B cell (primary cell): ENCODE results near the gene SLITRK2. TPM values are rescaled to one million over a fixed set of nuclear protein-coding genes. Genes with fewer than 3 reads are reported as not detected.

ENCODE experiments used
- ATAC-seq: fragments of 200-7000 bp; cut with Tn5 transposase; one replicate; pipeline ENCODE4 v1.10.0; 2021; ENCODE audit warnings: low read depth, mild to moderate bottlenecking, moderate number of reproducible peaks, moderate library complexity
- CTCF ChIA-PET: fragments of 350-600 bp; sonication (Branson Sonifier 250); formaldehyde crosslinking; loops from one replicate; lab custom pipeline; 2021; ENCODE audit warnings: antibody characterized with exemption, inconsistent platforms; lab: Charles Lee
- POLR2A ChIA-PET: fragments of 350-600 bp; sonication (Branson Sonifier 250); formaldehyde crosslinking; loops from one replicate; lab custom pipeline; 2021; ENCODE audit warnings: antibody characterized with exemption; lab: Charles Lee
- DNase-seq: peaks from one replicate; pipeline ENCODE4 v3.0.0; 2013
- H2AFZ ChIP-seq: 2 replicates; pipeline ENCODE4 v1.6.1; 2012; ENCODE audit warnings: mild to moderate bottlenecking, low read depth, low read length; ENCODE audit not compliant: insufficient read depth, poor library complexity, severe bottlenecking
- H3K27ac ChIP-seq, 2 donors: 1 replicate in 1 of 2; 2 replicates in 1 of 2; pipeline ENCODE4 v1.5.1; 2012 to 2013; ENCODE audit warnings: low read length in 2 of 2, mild to moderate bottlenecking in 2 of 2, moderate library complexity in 1 of 2
- H3K27me3 ChIP-seq, 4 experiments: fragments of 200-600 bp in 1 of 4; sonication (generic) in 1 of 4; replicated peaks in 1 of 4; 1 replicate in 2 of 4; 2 replicates in 2 of 4; pipeline versions ENCODE4 v1.6.1 to v1.7.0; 2013 to 2016; ENCODE audit warnings: low read length in 3 of 4, mild to moderate bottlenecking in 2 of 4, mixed read lengths in 1 of 4, moderate library complexity in 1 of 4; ENCODE audit not compliant: insufficient read depth in 4 of 4, control insufficient read depth in 3 of 4; ENCODE audit errors: control extremely low read depth in 1 of 4
- H3K36me3 ChIP-seq, 2 experiments: replicated peaks in 1 of 2; 1 replicate in 1 of 2; 2 replicates in 1 of 2; pipeline versions ENCODE4 v1.6.1 to v1.7.1; 2013; ENCODE audit warnings: low read length in 1 of 2; ENCODE audit not compliant: insufficient read depth in 2 of 2, control insufficient read depth in 1 of 2; ENCODE audit errors: control extremely low read depth in 1 of 2, extremely low read depth in 1 of 2
- H3K4me1 ChIP-seq, 2 donors: fragments of 200-600 bp in 1 of 2; sonication (generic) in 1 of 2; 1 replicate in 1 of 2; 2 replicates in 1 of 2; pipeline versions ENCODE4 v1.5.1 to v1.6.1; 2013 to 2017; ENCODE audit warnings: low read length in 2 of 2; ENCODE audit not compliant: control insufficient read depth in 2 of 2, insufficient read depth in 2 of 2
- H3K4me2 ChIP-seq: replicated peaks from 2 replicates; pipeline ENCODE3; 2012; ENCODE audit warnings: mild to moderate bottlenecking, low read depth, low read length; ENCODE audit not compliant: poor library complexity, severe bottlenecking
- H3K4me3 ChIP-seq, 5 experiments: fragments of 200-600 bp in 1 of 5; sonication (generic) in 1 of 5; 1 replicate in 3 of 5; 2 replicates in 2 of 5; pipeline versions ENCODE4 v1.5.1 to v1.7.0; 2011 to 2016; ENCODE audit warnings: low read length in 4 of 5, mild to moderate bottlenecking in 4 of 5, low read depth in 2 of 5, control low read depth in 1 of 5, moderate library complexity in 1 of 5; ENCODE audit not compliant: insufficient read depth in 1 of 5; ENCODE audit errors: control extremely low read depth in 1 of 5, extremely low read depth in 1 of 5
- H3K79me2 ChIP-seq: fragments of 200-600 bp; sonication (generic); one replicate; pipeline ENCODE4 v1.6.0; 2016; ENCODE audit warnings: low read length; ENCODE audit not compliant: control insufficient read depth, insufficient read depth
- H3K9ac ChIP-seq: fragments of 200-600 bp; sonication (generic); 2 replicates; pipeline ENCODE4 v1.6.1; 2017; ENCODE audit warnings: mild to moderate bottlenecking, low read length, moderate library complexity
- H3K9me3 ChIP-seq, 3 donors: one replicate each; pipeline versions ENCODE4 v1.6.1 to v1.7.1; 2013; ENCODE audit warnings: low read length in 2 of 3; ENCODE audit not compliant: control insufficient read depth in 2 of 3, insufficient read depth in 1 of 3; ENCODE audit errors: control extremely low read depth in 1 of 3
- H4K20me1 ChIP-seq: 2 replicates; pipeline ENCODE4 v1.6.0; 2012; ENCODE audit warnings: mild to moderate bottlenecking, low read length; ENCODE audit not compliant: insufficient read depth, control insufficient read depth, poor library complexity, severe bottlenecking
- H3K27ac Mint-ChIP-seq: one replicate; pipeline ENCODE4 v1.8.0; 2021; ENCODE audit warnings: mixed read lengths
- H3K27me3 Mint-ChIP-seq: one replicate; pipeline ENCODE4 v1.8.0; 2021; ENCODE audit warnings: mixed read lengths
- H3K4me1 Mint-ChIP-seq: one replicate; pipeline ENCODE4 v1.8.0; 2021; ENCODE audit warnings: mixed read lengths
- H3K4me3 Mint-ChIP-seq: one replicate; pipeline ENCODE4 v1.8.0; 2021; ENCODE audit warnings: mixed read lengths
- H3K9me3 Mint-ChIP-seq: one replicate; pipeline ENCODE4 v1.8.0; 2022; ENCODE audit warnings: mixed read lengths; ENCODE audit not compliant: insufficient read depth
- CTCF ChIP-seq: fragments of 200-600 bp; IDR thresholded peaks from one replicate; pipeline ENCODE4 v1.8.0; 2022; ENCODE audit warnings: antibody characterized with exemption, mild to moderate bottlenecking
- EZH2 ChIP-seq: IDR thresholded peaks from 2 replicates; pipeline ENCODE4 v1.6.1; 2012; ENCODE audit warnings: borderline replicate concordance, low read depth, mild to moderate bottlenecking, moderate library complexity, low read length; ENCODE audit not compliant: insufficient read depth, poor library complexity, severe bottlenecking
- WGBS: methylation state at CpG from one replicate; pipeline ENCODE4 v1.1.5; 2013; ENCODE audit warnings: missing lambda C conversion rate; ENCODE audit not compliant: insufficient coverage; 5-methylcytosine and 5-hydroxymethylcytosine counted together
- intact Hi-C: fragments of 100-400 bp; cut with micrococcal nuclease; formaldehyde crosslinking; loops from one replicate; pipeline ENCODE4 v1.10.0; 2022
- polyA plus RNA-seq: library from polyadenylated mRNA; depleted of rRNA; stranded (reverse); fragments of >200 nt; gene quantifications from 2 replicates; pipeline ENCODE4 v1.2.3, GENCODE V29; 2012
- total RNA-seq, 2 donors: library from RNA; stranded (reverse); fragments of 120-200 nt in 1 of 2; gene quantifications; 1 replicate in 1 of 2; 2 replicates in 1 of 2; pipeline versions ENCODE4 v1.2.3 to v1.2.4, GENCODE V29; 2013 to 2022

Gene SLITRK2
- total and polyA plus RNA-seq, 2 donors (not counting 1 experiment from before 2014, with no cell fraction given), result not detected

- intact Hi-C loops, result no loop called here
- no peaks in the 10 kb centered on the region for H3K36me3 ChIP-seq
- peaks cover 0 to 6% (median 2%) of the 10 kb centered on the region in 4 experiments for H3K27me3 ChIP-seq
- Mint-ChIP-seq H3K4me3 (no peak overlapping the region), H3K4me1 (no peaks in the 10 kb centered on the region), H3K9me3 (no peaks in the 10 kb centered on the region), H3K27ac (no peak overlapping the region), H3K27me3 (peaks cover 16% of the 10 kb centered on the region)
- POLR2A ChIA-PET, result no interaction called here
- no CpG with 5 or more reads among the region's 7 CpGs for WGBS
- CTCF ChIA-PET, result no interaction called here
- no peak overlapping the region for H3K27ac ChIP-seq
- DNase-seq, result no peak
- no peaks in the 10 kb centered on the region for H3K79me2 ChIP-seq
- ATAC-seq, result no peak
- no peak overlapping the region for H3K4me2 ChIP-seq
- no peaks in the 10 kb centered on the region for H3K4me1 ChIP-seq
- H3K4me3 ChIP-seq, result no peak overlapping the region
- H2AFZ ChIP-seq, result no peak overlapping the region
- no peak overlapping the region for H3K9ac ChIP-seq
- peaks cover 0 to 2% (median 0%) of the 10 kb centered on the region in 3 donors for H3K9me3 ChIP-seq
- no peaks in the 10 kb centered on the region for H4K20me1 ChIP-seq
- no peak for TF ChIP-seq CTCF
- no peak for TF ChIP-seq EZH2
Observed at GRCh38 chrX:145823132-145823531, 5.5 kb downstream of the SLITRK2 start.

GRCh38 chrX:145825896-145826295 is 8.3 kb downstream of the SLITRK2 start:
- Histone ChIP-seq H3K9me3 (no peaks in the 10 kb centered on the region), H3K36me3 (no peaks in the 10 kb centered on the region), H3K27ac (no peak overlapping the region), H2AFZ (no peak overlapping the region), H3K4me3 (no peak overlapping the region), H3K9ac (no peak overlapping the region), H3K4me1 (no peaks in the 10 kb centered on the region), H4K20me1 (no peaks in the 10 kb centered on the region), H3K79me2 (no peaks in the 10 kb centered on the region), H3K27me3 (no peaks in the 10 kb centered on the region), H3K4me2 (no peak overlapping the region)
- no CpG with 5 or more reads among the region's 4 CpGs for WGBS
- ChIA-PET POLR2A (no interaction called here), CTCF (no interaction called here)
- DNase-seq (no peak), ATAC-seq (no peak)
- TF ChIP-seq CTCF (no peak), EZH2 (no peak)
- intact Hi-C loops, result no loop called here
- no peak overlapping the region for H3K4me3 Mint-ChIP-seq
- H3K27me3 Mint-ChIP-seq, result peaks cover 3% of the 10 kb centered on the region
- H3K27ac Mint-ChIP-seq, result no peak overlapping the region
- H3K4me1 Mint-ChIP-seq, result no peaks in the 10 kb centered on the region
- H3K9me3 Mint-ChIP-seq, result no peaks in the 10 kb centered on the region
